Medulla oblongata (tissue), 1 donor: ENCODE measurements around the gene NUDT3.
"Not testable (repeated sequence)": the region's sequence is repeated elsewhere in the genome, so short reads cannot be mapped to it uniquely, and the experiment has no call there.

Source experiments
- DNase-seq: peaks from one replicate; pipeline ENCODE4 v3.0.0-alpha.2; 2015; ENCODE audit errors: extremely low spot score

NUDT3 gene

GRCh38 chr6:34285448-34286164, 106.9 kb downstream of the NUDT3 start:
- DNase-seq, result peak; percentile 80

- DNase-seq, result peak; percentile 70
These were observed 107.7 kb downstream of the NUDT3 start for GRCh38 chr6:34284563-34285447.

- DNase-seq, result no peak
These were observed 110.7 kb downstream of the NUDT3 start for GRCh38 chr6:34281702-34282334.

- DNase-seq, result no peak
These were observed 112.3 kb downstream of the NUDT3 start for GRCh38 chr6:34280216-34280615.

GRCh38 chr6:34278833-34279232, 113.6 kb downstream of the NUDT3 start:
- DNase-seq, result no peak

GRCh38 chr6:34277763-34278112, 114.7 kb downstream of the NUDT3 start:
- DNase-seq, result no peak

GRCh38 chr6:34276881-34277762, 115.3 kb downstream of the NUDT3 start:
- DNase-seq, result no peak

GRCh38 chr6:34276191-34276590, 116.3 kb downstream of the NUDT3 start:
- DNase-seq, result no peak

GRCh38 chr6:34275128-34275804, 117.2 kb downstream of the NUDT3 start:
- DNase-seq, result no peak

- DNase-seq, result no peak
These were observed 118.3 kb downstream of the NUDT3 start for GRCh38 chr6:34274129-34274528.

- DNase-seq, result no peak
These were observed 119.1 kb downstream of the NUDT3 start for GRCh38 chr6:34273242-34273805.

GRCh38 chr6:34272013-34272926, 120.2 kb downstream of the NUDT3 start:
- peak; percentile 33 for DNase-seq

- not testable (repeated sequence) for DNase-seq
These were observed 122.7 kb downstream of the NUDT3 start for GRCh38 chr6:34269658-34270341.

- DNase-seq, result not testable (repeated sequence)
These were observed 123.3 kb downstream of the NUDT3 start for GRCh38 chr6:34269132-34269531.

GRCh38 chr6:34267746-34268145, 124.7 kb downstream of the NUDT3 start:
- no peak for DNase-seq

- not testable (repeated sequence) for DNase-seq
These were observed 129.0 kb downstream of the NUDT3 start for GRCh38 chr6:34263484-34263883.

- DNase-seq, result no peak
These were observed 131.7 kb downstream of the NUDT3 start for GRCh38 chr6:34260576-34261267.

- DNase-seq, result no peak
These were observed 132.9 kb downstream of the NUDT3 start for GRCh38 chr6:34259529-34260069.
